ENCODE data around the gene UNG. TPM values are rescaled to one million over a fixed set of nuclear protein-coding genes. Genes with fewer than 3 reads are reported as not detected.

UNG gene
- total and polyA plus RNA-seq, 2 of the 4 experiments (the other 2 are of a cell fraction): 13.3 to 16.0 TPM

DNA sequence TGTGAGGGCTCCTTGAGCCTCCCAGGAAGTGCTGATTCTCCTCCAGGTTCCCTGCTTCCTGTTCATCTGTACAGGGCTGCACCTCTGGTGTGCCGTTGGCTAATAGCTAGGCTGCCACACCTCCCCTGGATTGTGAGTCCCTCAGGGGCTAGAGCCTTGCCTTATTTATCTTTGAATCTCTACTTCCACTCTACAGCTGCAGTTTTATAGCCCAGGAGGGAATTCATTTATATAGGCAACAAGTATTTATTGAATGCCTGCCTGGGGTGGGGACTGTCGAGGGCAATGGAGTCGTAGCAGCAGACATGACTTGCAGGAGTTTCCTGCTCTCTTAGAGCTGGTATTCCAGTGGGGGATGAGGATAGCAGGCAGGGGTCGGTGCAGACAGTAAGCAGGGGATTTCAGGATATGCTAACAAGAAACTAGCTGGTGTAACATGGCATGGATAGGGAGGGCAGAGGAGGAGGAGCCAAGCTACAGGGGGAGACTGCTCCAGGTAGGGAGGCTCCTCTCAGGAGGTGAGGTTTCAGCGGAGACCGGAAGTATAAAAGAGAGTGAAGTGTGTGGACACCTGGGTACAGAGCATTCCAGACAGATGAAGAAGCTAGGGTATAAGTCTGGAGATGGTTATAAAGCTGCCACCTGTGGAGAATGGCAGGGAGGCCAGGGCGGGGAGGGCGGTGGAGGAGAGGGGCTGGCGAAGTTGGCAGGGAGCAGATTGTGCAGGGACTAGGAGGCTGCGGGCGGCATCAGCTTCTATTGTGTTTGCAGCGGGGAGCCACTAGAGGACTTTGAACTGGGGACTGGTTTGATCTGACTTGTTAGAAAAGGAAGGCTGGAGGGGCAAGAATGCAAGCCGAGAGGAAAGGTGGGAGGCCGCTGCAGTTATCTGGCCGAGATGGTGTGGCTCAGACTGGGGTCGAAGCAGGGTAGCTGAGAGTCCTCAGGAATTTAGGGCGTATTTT is 27.8 kb upstream of the UNG start:
- Histone ChIP-seq H3K56ac (ENCODE audit: extremely low read depth, insufficient read depth, low read length) (no peak overlapping the region), H2AK5ac (ENCODE audit: low read depth, low read length) (no peak overlapping the region), H2AK9ac (replicated peaks; ENCODE audit: low read depth, low read length, poor library complexity) (no peak overlapping the region), H2AFZ (replicated peaks; ENCODE audit: low read length, poor library complexity) (no peak overlapping the region), H4K5ac (ENCODE audit: low read depth, low read length) (no peak overlapping the region), H3K9ac (ENCODE audit: low read depth, low read length) (no peak overlapping the region), H2BK20ac (ENCODE audit: low read depth, low read length) (no peak overlapping the region), H2BK5ac (ENCODE audit: low read depth, low read length, poor library complexity, severe bottlenecking) (no peak overlapping the region), H3K14ac (replicated peaks; ENCODE audit: low read depth, low read length) (no peak overlapping the region), H3K4ac (ENCODE audit: low read depth, low read length) (no peak overlapping the region), H3K27me3 (ENCODE audit: control insufficient read depth, insufficient read depth, low read length) (no peaks in the 10 kb centered on the region), H3K4me2 (ENCODE audit: low read depth, low read length) (no peak overlapping the region), H3K79me1 (ENCODE audit: low read depth in 1 of 2, low read length in 2 of 2) (no peaks in the 10 kb centered on the region), H4K20me1 (ENCODE audit: insufficient read depth, low read length) (no peaks in the 10 kb centered on the region), H3K9me1 (ENCODE audit: insufficient read depth, low read length) (no peaks in the 10 kb centered on the region), H3K18ac (ENCODE audit: low read depth, low read length) (no peak overlapping the region), H2BK15ac (ENCODE audit: low read depth, low read length) (no peak overlapping the region), H3K9me3 (ENCODE audit: control insufficient read depth, insufficient read depth, low read length) (no peaks in the 10 kb centered on the region), H3K4me3 (ENCODE audit: insufficient read depth, low read depth, low read length) (no peak overlapping the region), H3K4me1 (ENCODE audit: control insufficient read depth, insufficient read depth, low read length) (no peaks in the 10 kb centered on the region), H2BK120ac (ENCODE audit: low read depth, low read length) (no peak overlapping the region), H4K91ac (ENCODE audit: insufficient read depth, low read depth, low read length) (no peak overlapping the region), H4K8ac (ENCODE audit: low read depth in 2 of 2, low read length in 2 of 2) (no peak overlapping the region), H3K27ac (ENCODE audit: insufficient read depth, low read length) (no peak overlapping the region), H3K36me3 (ENCODE audit: control insufficient read depth, insufficient read depth, low read length) (peaks cover 29% of the 10 kb centered on the region), H3K23ac (ENCODE audit: low read depth, low read length) (no peak overlapping the region)
- BruUV-seq (replicated peaks): no TSS peak
- in situ Hi-C loops (cut with MboI; ENCODE audit: low sequenced_read_pairs): no loop called here
- POLR2A ChIA-PET (ENCODE audit: unreplicated experiment): no interaction called here
- DNase-seq (no peak), ATAC-seq (ENCODE audit: low read depth) (no peak)
- WGBS, 2 experiments (ENCODE audit: extremely low coverage in 2 of 2, insufficient read length in 1 of 2): 75% methylated on average over 13 of the region's 17 CpGs; no CpG with 5 or more reads in 1 of the 2 experiments
- CTCF ChIA-PET: no interaction called here
- dilution Hi-C loops (cut with HindIII; ENCODE audit: low sequenced_read_pairs, unreplicated experiment): no loop called here
- intact Hi-C loops (cut with micrococcal nuclease): no loop called here
- TF ChIP-seq NFE2L2 (IDR thresholded peaks at IDR 0.05; ENCODE audit: low read depth, low read length): no peak
- no peak for TF ChIP-seq MAFK (IDR thresholded peaks at IDR 0.05; ENCODE audit: low read depth, low read length)
- TF ChIP-seq, protein P1, sequence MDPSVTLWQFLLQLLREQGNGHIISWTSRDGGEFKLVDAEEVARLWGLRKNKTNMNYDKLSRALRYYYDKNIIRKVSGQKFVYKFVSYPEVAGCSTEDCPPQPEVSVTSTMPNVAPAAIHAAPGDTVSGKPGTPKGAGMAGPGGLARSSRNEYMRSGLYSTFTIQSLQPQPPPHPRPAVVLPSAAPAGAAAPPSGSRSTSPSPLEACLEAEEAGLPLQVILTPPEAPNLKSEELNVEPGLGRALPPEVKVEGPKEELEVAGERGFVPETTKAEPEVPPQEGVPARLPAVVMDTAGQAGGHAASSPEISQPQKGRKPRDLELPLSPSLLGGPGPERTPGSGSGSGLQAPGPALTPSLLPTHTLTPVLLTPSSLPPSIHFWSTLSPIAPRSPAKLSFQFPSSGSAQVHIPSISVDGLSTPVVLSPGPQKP (IDR thresholded peaks at IDR 0.05; ENCODE audit: borderline replicate concordance, low read depth, low read length): no peak
- no peak for TF ChIP-seq BHLHE40 (IDR thresholded peaks at IDR 0.05; ENCODE audit: low read depth, low read length)
- TF ChIP-seq MXI1 (IDR thresholded peaks at IDR 0.05; ENCODE audit: borderline replicate concordance, low read depth, low read length): no peak
- TF ChIP-seq MAZ (IDR thresholded peaks at IDR 0.05; ENCODE audit: borderline replicate concordance, low read depth, low read length): no peak
- TF ChIP-seq RCOR1 (IDR thresholded peaks at IDR 0.05; ENCODE audit: insufficient replicate concordance, low read length): no peak
- TF ChIP-seq RAD21 (IDR thresholded peaks at IDR 0.05; ENCODE audit: low read length): no peak
- TF ChIP-seq, protein P2, sequence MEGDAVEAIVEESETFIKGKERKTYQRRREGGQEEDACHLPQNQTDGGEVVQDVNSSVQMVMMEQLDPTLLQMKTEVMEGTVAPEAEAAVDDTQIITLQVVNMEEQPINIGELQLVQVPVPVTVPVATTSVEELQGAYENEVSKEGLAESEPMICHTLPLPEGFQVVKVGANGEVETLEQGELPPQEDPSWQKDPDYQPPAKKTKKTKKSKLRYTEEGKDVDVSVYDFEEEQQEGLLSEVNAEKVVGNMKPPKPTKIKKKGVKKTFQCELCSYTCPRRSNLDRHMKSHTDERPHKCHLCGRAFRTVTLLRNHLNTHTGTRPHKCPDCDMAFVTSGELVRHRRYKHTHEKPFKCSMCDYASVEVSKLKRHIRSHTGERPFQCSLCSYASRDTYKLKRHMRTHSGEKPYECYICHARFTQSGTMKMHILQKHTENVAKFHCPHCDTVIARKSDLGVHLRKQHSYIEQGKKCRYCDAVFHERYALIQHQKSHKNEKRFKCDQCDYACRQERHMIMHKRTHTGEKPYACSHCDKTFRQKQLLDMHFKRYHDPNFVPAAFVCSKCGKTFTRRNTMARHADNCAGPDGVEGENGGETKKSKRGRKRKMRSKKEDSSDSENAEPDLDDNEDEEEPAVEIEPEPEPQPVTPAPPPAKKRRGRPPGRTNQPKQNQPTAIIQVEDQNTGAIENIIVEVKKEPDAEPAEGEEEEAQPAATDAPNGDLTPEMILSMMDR (conservative IDR thresholded peaks at IDR 0.05; ENCODE audit: low read depth, low read length): no peak
- no peak for TF ChIP-seq CHD1 (IDR thresholded peaks at IDR 0.05; ENCODE audit: low read depth, low read length)
- TF ChIP-seq POLR2A (IDR thresholded peaks at IDR 0.05; ENCODE audit: low read depth, low read length): no peak
- TF ChIP-seq FOS (IDR thresholded peaks at IDR 0.05; ENCODE audit: low read depth, low read length): no peak
- TF ChIP-seq RFX5 (IDR thresholded peaks at IDR 0.05; ENCODE audit: low read depth, low read length): no peak
- TF ChIP-seq, protein P3, sequence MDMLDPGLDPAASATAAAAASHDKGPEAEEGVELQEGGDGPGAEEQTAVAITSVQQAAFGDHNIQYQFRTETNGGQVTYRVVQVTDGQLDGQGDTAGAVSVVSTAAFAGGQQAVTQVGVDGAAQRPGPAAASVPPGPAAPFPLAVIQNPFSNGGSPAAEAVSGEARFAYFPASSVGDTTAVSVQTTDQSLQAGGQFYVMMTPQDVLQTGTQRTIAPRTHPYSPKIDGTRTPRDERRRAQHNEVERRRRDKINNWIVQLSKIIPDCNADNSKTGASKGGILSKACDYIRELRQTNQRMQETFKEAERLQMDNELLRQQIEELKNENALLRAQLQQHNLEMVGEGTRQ (IDR thresholded peaks at IDR 0.05; ENCODE audit: low read depth, low read length): no peak
- TF ChIP-seq CEBPB (IDR thresholded peaks at IDR 0.05; ENCODE audit: low read depth, low read length): no peak
